ENCODE measurements around the gene TMEM254. TPM values are rescaled to one million over a fixed set of nuclear protein-coding genes. Genes with fewer than 3 reads are reported as not detected.

TMEM254 gene
- total RNA-seq, 2 experiments from 2014 or later, result not detected

- no peaks in the 10 kb centered on the region for H3K9me2 ChIP-seq (ENCODE audit: insufficient read depth, low read length)
- no peak overlapping the region for H2AFZ ChIP-seq (ENCODE audit: low read length)
- ChIA-PET POLR2A (no interaction called here), CTCF (ENCODE audit: unreplicated experiment) (no interaction called here)
- no peak overlapping the region for H3K4me3 ChIP-seq (ENCODE audit: low read depth, low read length, poor library complexity, severe bottlenecking)
- no peaks in the 10 kb centered on the region for H3K79me2 ChIP-seq (ENCODE audit: insufficient read depth, low read depth, low read length)
- DNase-seq (ENCODE audit: low spot score), result no peak
- intact Hi-C loops (cut with micrococcal nuclease; ENCODE audit: unreplicated experiment), result loop anchor here (5.0 kb wide), 1 partner anchor 266 kb away; no protein-coding TSS in a partner anchor
- BruUV-seq (replicated peaks), result no TSS peak
- H3K4me2 ChIP-seq (ENCODE audit: low read length), result no peak overlapping the region
- H3K4me1 ChIP-seq (ENCODE audit: insufficient read depth, low read length, poor library complexity, severe bottlenecking), result no peaks in the 10 kb centered on the region
- no peak overlapping the region for H3K27ac ChIP-seq (ENCODE audit: low read depth, low read length, poor library complexity, severe bottlenecking)
- no peaks in the 10 kb centered on the region for H4K20me1 ChIP-seq (ENCODE audit: insufficient read depth, low read length)
- no peaks in the 10 kb centered on the region for H3K36me3 ChIP-seq (ENCODE audit: insufficient read depth, low read length)
- no peaks in the 10 kb centered on the region for H3K9me3 ChIP-seq (ENCODE audit: low read length)
- TF ChIP-seq EZH2phosphoT487 (IDR thresholded peaks at IDR 0.05; ENCODE audit: borderline replicate concordance, low read depth, low read length) (no peak), CTCF (conservative IDR thresholded peaks at IDR 0.05; ENCODE audit: low read length) (no peak)
These were observed 2.6 kb downstream of the TMEM254 start for GRCh38 chr10:80081026-80081425.

- ChIA-PET POLR2A (interaction anchor here (0.6 to 1.1 kb wide), 2 partner anchors 16 to 1021 kb away, joined by 4 to 5 read pairs; no protein-coding TSS in a partner anchor), CTCF (ENCODE audit: unreplicated experiment) (no interaction called here)
- Histone ChIP-seq H3K79me2 (ENCODE audit: insufficient read depth, low read depth, low read length) (no peaks in the 10 kb centered on the region), H3K4me3 (ENCODE audit: low read depth, low read length, poor library complexity, severe bottlenecking) (no peak overlapping the region), H3K4me2 (ENCODE audit: low read length) (no peak overlapping the region), H3K27ac (ENCODE audit: low read depth, low read length, poor library complexity, severe bottlenecking) (no peak overlapping the region), H3K9me2 (ENCODE audit: insufficient read depth, low read length) (no peaks in the 10 kb centered on the region), H4K20me1 (ENCODE audit: insufficient read depth, low read length) (no peaks in the 10 kb centered on the region), H3K4me1 (ENCODE audit: insufficient read depth, low read length, poor library complexity, severe bottlenecking) (no peaks in the 10 kb centered on the region), H3K9me3 (ENCODE audit: low read length) (no peaks in the 10 kb centered on the region), H3K36me3 (ENCODE audit: insufficient read depth, low read length) (no peaks in the 10 kb centered on the region), H2AFZ (ENCODE audit: low read length) (no peak overlapping the region)
- intact Hi-C loops (cut with micrococcal nuclease; ENCODE audit: unreplicated experiment), result loop anchor here (5.0 kb wide), 1 partner anchor 265 kb away; no protein-coding TSS in a partner anchor
- TF ChIP-seq EZH2phosphoT487 (IDR thresholded peaks at IDR 0.05; ENCODE audit: borderline replicate concordance, low read depth, low read length), result no peak
- TF ChIP-seq CTCF (conservative IDR thresholded peaks at IDR 0.05; ENCODE audit: low read length), result no peak
- no TSS peak for BruUV-seq (replicated peaks)
- DNase-seq (ENCODE audit: low spot score), result no peak
These were observed 3.6 kb downstream of the TMEM254 start for GRCh38 chr10:80081801-80082750.

- Histone ChIP-seq H3K27ac (ENCODE audit: low read depth, low read length, poor library complexity, severe bottlenecking) (no peak overlapping the region), H3K79me2 (ENCODE audit: insufficient read depth, low read depth, low read length) (no peaks in the 10 kb centered on the region), H2AFZ (ENCODE audit: low read length) (no peak overlapping the region), H3K4me2 (ENCODE audit: low read length) (no peak overlapping the region), H4K20me1 (ENCODE audit: insufficient read depth, low read length) (no peaks in the 10 kb centered on the region), H3K9me3 (ENCODE audit: low read length) (no peaks in the 10 kb centered on the region), H3K9me2 (ENCODE audit: insufficient read depth, low read length) (no peaks in the 10 kb centered on the region), H3K4me3 (ENCODE audit: low read depth, low read length, poor library complexity, severe bottlenecking) (no peak overlapping the region), H3K4me1 (ENCODE audit: insufficient read depth, low read length, poor library complexity, severe bottlenecking) (no peaks in the 10 kb centered on the region), H3K36me3 (ENCODE audit: insufficient read depth, low read length) (no peaks in the 10 kb centered on the region)
- intact Hi-C loops (cut with micrococcal nuclease; ENCODE audit: unreplicated experiment), result no loop called here
- CTCF ChIA-PET (ENCODE audit: unreplicated experiment), result no interaction called here
- DNase-seq (ENCODE audit: low spot score), result no peak
- POLR2A ChIA-PET, result no interaction called here
- TF ChIP-seq CTCF (conservative IDR thresholded peaks at IDR 0.05; ENCODE audit: low read length), result no peak
- TF ChIP-seq EZH2phosphoT487 (IDR thresholded peaks at IDR 0.05; ENCODE audit: borderline replicate concordance, low read depth, low read length), result no peak
- no TSS peak for BruUV-seq (replicated peaks)
These were observed 11.7 kb downstream of the TMEM254 start for GRCh38 chr10:80090121-80090520.
